Central memory CD8-positive, alpha-beta T cell (primary cell): ENCODE measurements around the gene COMMD10.
A peak's percentile ranks its signal among the peaks of the same experiment; 100 is the strongest.

Experiments used
- ATAC-seq: fragments of 150-1000 bp; cut with Tn5 transposase; replicated peaks from 2 replicates; pipeline ENCODE4 v1.10.0; 2022; ENCODE audit warnings: mild to moderate bottlenecking, moderate FRiP score, moderate number of reproducible peaks; ENCODE audit not compliant: poor library complexity, severe bottlenecking; ENCODE audit errors: extremely low read depth
- DNase-seq, 2 donors: peaks; one replicate each; pipeline ENCODE4 v3.0.0; 2021; ENCODE audit warnings: low spot score in 2 of 2
- H3K27ac Mint-ChIP-seq: one replicate; pipeline ENCODE4 v1.8.0; 2022; ENCODE audit warnings: low read depth, mild to moderate bottlenecking, moderate library complexity, mixed read lengths
- H3K27me3 Mint-ChIP-seq: one replicate; pipeline ENCODE4 v1.8.0; 2022; ENCODE audit warnings: mixed read lengths
- H3K36me3 Mint-ChIP-seq: one replicate; pipeline ENCODE4 v1.8.0; 2022; ENCODE audit warnings: mild to moderate bottlenecking, moderate library complexity, mixed read lengths; ENCODE audit not compliant: insufficient read depth
- H3K4me1 Mint-ChIP-seq: one replicate; pipeline ENCODE4 v1.8.0; 2022; ENCODE audit warnings: mixed read lengths
- H3K4me3 Mint-ChIP-seq: one replicate; pipeline ENCODE4 v1.8.0; 2022; ENCODE audit warnings: mild to moderate bottlenecking, moderate library complexity, mixed read lengths
- H3K9me3 Mint-ChIP-seq: one replicate; pipeline ENCODE4 v1.8.0; 2022; ENCODE audit warnings: mixed read lengths

Gene COMMD10

DNA sequence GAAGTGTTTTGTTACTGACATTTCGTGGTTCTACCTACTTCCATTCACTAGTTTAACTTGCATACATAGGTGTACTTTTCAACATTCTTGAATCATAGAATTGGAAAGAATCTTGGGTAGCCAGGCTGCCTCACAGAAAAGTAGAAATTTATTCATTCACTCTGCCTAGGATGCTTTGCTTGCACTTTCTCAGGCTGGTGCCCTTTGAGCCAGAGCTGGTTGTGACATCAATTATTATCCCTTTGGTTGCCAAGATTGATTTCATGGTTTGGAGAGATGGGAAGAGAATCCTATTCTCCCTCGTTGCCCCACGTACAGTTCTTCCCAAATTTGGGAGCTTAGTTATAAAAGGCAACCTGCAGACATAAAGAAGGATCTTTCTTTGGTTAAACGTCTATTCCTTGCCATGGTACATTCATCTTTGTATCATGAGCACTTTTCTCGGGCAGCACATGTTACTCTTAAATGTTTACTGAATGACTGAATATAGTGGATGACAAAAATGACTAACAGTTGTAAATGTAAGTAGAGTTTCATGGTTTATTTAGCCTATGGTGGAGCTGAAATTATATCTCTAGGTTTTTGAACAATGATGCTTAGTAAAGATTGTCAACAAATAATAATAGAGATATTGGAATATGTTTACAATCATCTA, 195.5 kb downstream of the COMMD10 start:
- Mint-ChIP-seq H3K4me3 (no peak overlapping the region), H3K4me1 (peaks cover 12% of the 10 kb centered on the region)
- DNase-seq = no peak

DNA sequence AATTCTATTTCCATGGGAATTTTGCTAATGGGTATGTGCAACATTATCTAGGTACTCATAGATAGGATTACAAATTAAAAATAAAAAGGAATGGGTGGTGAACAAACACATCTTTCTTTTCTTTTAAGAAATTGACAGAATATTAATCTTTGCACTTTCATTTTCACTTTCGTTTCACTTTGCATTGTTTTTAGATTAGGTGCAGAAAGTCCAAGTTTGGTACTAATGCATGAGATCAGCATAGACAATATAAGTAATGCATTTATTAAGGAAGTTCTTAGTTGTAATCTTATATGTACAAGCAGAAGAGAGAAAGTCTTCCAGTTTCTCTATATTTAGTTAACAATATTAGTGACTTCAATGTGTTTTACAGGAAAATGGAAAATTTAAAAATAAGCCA, 196.5 kb downstream of the COMMD10 start:
- H3K27me3 Mint-ChIP-seq = no peaks in the 10 kb centered on the region
- peak overlapping the region; percentile 50 for H3K4me3 Mint-ChIP-seq
- DNase-seq (no peak), ATAC-seq (no peak)
- H3K36me3 Mint-ChIP-seq = no peaks in the 10 kb centered on the region
- peaks cover 5% of the 10 kb centered on the region for H3K9me3 Mint-ChIP-seq
- H3K27ac Mint-ChIP-seq = peak overlapping the region; percentile 61
- H3K4me1 Mint-ChIP-seq = peaks cover 12% of the 10 kb centered on the region

More for the DNA sequence above, 195.5 kb downstream of the COMMD10 start:
- Mint-ChIP-seq H3K27ac (no peak overlapping the region), H3K9me3 (peaks cover 6% of the 10 kb centered on the region), H3K36me3 (no peaks in the 10 kb centered on the region), H3K27me3 (no peaks in the 10 kb centered on the region)
- ATAC-seq = no peak

DNA sequence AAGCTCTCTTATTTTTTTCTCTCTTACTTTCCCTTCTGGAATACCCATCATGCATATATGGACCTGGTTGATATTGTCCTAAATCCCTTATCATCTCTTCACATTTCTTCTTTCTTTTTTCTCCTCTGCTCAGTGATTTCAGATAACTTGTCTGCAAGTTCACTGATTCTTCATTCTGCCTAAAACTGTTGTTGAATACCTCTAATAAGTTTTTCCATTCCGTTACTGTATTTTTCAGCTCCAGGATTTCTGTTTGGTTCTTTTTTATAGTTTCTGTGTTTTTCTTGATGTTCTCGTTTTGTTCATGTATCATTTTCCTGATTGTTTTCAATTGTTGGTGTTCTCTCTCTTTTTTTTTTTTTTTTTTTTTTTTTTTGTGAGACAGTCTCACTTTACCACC, 203.7 kb downstream of the COMMD10 start:
- DNase-seq = no peak
- Mint-ChIP-seq H3K36me3 (peaks cover 12% of the 10 kb centered on the region), H3K4me1 (no peaks in the 10 kb centered on the region), H3K27ac (no peak overlapping the region), H3K27me3 (no peaks in the 10 kb centered on the region), H3K4me3 (no peak overlapping the region), H3K9me3 (peaks cover 13% of the 10 kb centered on the region)
- no peak for ATAC-seq

DNA sequence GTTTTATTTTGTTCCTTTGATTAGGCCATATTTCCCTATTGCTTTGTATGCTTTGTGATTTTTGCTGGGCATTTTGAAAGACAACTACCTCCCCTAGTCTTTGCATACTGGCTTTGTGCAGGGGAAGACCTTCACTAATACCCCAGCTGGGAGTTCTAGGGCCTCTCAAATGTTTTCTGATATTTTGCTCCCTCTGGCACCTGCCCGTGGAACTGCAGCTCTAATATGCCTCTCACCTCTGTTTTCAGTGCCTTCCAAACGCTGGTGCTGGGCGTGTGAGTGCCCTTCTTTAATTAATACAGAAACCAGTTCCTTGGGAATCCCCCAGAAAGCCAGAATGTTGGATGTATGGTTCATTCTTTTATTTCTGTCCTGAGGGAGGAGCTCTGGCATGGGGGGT, 204.5 kb downstream of the COMMD10 start:
- ATAC-seq (no peak), DNase-seq (no peak)
- Mint-ChIP-seq H3K27ac (no peak overlapping the region), H3K27me3 (no peaks in the 10 kb centered on the region), H3K4me1 (no peaks in the 10 kb centered on the region), H3K4me3 (no peak overlapping the region), H3K9me3 (peaks cover 13% of the 10 kb centered on the region), H3K36me3 (peaks cover 12% of the 10 kb centered on the region)

DNA sequence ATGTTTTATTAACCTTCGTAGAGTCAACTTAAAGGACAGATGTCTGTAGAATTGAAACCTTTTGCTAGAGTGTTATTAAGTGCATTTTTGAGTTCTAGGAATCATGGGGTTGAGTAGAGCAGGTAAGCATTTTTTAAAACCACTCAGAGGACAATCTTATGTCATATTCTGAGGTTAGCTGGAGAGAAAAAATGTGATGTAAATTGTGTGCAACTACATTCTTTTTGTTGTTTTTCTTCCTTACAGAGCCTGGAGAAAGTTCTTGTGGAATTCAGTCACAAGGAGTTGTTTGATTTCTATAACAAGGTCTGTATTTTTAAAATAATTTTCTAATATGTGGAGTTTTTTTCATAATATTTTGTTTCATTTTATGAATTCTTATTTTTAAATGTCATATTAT, 206.4 kb downstream of the COMMD10 start:
- H3K4me3 Mint-ChIP-seq = no peak overlapping the region
- no peaks in the 10 kb centered on the region for H3K27me3 Mint-ChIP-seq
- DNase-seq (no peak), ATAC-seq (no peak)
- H3K9me3 Mint-ChIP-seq = peaks cover 16% of the 10 kb centered on the region
- peaks cover 14% of the 10 kb centered on the region for H3K36me3 Mint-ChIP-seq
- H3K4me1 Mint-ChIP-seq = no peaks in the 10 kb centered on the region
- no peak overlapping the region for H3K27ac Mint-ChIP-seq

DNA sequence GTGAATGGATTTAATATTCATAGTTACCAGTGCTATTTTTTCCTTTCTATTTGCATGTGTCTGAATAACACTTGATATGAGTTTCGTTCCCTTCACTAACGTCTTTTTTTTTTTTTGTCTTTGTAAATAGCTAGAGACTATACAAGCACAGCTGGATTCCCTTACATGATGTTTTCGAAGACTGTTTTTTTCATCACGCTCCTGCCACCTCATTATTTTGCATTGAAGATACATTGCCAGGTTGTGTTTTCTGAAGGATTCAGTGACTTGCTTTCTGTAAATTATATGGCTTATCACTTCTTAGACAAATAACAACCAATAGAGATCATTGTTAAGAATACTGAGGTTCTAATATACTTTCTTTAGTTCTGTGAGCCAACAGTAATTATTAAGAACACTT, 207.5 kb downstream of the COMMD10 start:
- H3K9me3 Mint-ChIP-seq = peaks cover 19% of the 10 kb centered on the region
- DNase-seq = no peak
- no peaks in the 10 kb centered on the region for H3K27me3 Mint-ChIP-seq
- no peaks in the 10 kb centered on the region for H3K4me1 Mint-ChIP-seq
- no peak overlapping the region for H3K27ac Mint-ChIP-seq
- peaks cover 15% of the 10 kb centered on the region for H3K36me3 Mint-ChIP-seq
- no peak for ATAC-seq
- no peak overlapping the region for H3K4me3 Mint-ChIP-seq

DNA sequence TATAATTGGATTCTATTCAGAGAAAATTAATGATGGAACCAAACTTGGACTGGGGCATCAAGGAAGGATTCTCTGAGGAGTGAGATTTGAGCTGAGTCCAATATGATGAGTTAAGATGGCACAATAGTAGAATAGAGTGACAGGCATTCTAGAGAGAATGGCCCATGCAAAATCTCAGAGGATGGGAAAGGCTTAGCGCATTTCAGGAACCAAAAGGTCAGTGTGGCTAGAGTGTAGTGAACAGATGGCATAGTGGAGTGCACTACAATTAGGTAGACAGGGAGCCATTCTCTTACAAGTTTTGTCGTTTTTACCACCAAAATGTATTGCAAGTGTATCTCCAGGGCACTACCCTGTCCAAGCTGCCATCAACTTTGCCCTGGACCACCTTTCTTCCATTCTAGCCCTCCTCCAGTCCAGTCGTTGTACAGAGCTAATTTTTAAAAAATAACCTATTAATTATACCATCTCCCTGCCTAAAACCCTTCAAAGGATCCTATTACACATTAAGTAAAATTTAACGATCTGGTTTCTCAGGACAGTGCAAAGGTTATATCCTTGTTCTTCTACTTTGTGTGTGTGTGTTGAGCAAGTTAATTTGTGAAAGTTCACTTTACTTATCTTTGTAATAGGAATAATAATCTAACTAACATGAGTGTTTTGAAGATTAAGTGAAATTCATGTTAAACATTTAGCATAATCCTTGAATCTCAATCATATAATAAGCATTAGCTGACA, 211.7 kb downstream of the COMMD10 start:
- DNase-seq (no peak), ATAC-seq (no peak)
- Mint-ChIP-seq H3K27me3 (no peaks in the 10 kb centered on the region), H3K9me3 (peaks cover 7% of the 10 kb centered on the region), H3K36me3 (peaks cover 18% of the 10 kb centered on the region), H3K27ac (no peak overlapping the region), H3K4me1 (no peaks in the 10 kb centered on the region), H3K4me3 (no peak overlapping the region)

DNA sequence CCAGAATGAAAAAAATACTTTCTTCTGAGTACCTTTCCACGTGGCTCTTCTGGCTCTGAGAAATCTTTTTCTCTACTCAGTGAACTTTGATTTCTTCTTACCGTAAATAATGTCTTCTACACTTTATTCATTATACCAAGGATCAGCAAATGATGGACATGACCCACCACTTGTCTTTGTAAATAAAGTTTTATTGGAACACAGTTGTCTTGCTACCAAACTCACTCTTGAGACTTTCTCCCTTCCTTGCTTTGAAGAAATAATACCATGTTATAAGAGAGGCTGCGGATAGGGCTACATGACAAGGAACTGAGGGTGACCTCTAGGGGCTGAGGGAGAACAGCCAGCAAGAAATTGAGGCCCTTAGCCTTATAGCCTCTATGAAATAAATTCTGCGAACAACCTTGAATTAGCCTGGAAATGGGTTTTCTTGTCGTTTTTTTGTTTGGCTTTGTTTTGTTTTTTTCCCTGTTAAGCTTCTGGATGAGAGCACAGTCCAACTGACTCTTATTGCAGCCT, 212.5 kb downstream of the COMMD10 start:
- ATAC-seq = no peak
- no peaks in the 10 kb centered on the region for H3K4me1 Mint-ChIP-seq
- DNase-seq = no peak
- peaks cover 19% of the 10 kb centered on the region for H3K36me3 Mint-ChIP-seq
- H3K27me3 Mint-ChIP-seq = no peaks in the 10 kb centered on the region
- peaks cover 7% of the 10 kb centered on the region for H3K9me3 Mint-ChIP-seq
- no peak overlapping the region for H3K4me3 Mint-ChIP-seq
- no peak overlapping the region for H3K27ac Mint-ChIP-seq

DNA sequence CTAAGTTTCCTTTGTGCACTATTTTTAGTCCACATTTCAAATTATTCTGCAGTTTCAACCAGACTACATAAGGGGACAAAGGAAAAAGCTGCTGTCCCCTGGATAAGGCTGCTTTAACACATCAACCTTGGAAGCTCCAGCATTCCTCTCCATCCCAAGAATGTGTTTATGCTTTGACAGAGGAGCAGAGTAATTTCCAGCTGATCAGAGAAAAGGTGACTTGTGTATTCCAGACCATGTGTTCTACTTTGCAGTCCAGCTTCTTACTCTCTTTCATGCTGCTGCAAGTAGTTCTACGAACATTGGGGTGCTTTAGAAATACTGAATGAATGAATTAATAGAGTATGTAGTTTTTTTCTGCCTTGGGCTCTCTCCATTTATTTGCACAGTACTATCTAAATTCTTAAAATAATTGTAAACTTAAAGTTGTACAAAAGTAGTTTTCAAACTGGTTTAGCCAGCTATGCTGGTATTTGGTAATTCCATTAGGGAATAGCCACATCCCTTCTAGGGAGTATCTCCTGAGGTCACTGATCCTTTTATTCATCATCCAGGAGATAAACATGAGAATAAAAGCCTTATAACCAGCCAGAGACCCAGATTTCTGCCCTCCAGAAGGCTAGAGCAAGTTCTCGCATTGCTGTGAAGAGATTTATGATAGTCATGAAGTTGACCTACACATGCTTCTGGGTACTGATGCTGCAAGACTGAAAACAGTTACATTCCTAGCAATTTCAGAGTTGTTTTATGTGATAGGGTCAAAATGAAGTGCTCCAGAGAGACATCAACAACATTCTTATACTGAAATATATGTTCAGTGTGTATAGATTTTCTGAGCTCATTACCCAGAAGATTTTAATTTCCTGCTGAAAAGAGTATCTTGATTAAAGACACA, 215.2 kb downstream of the COMMD10 start:
- H3K9me3 Mint-ChIP-seq = peaks cover 15% of the 10 kb centered on the region
- H3K4me3 Mint-ChIP-seq = no peak overlapping the region
- H3K36me3 Mint-ChIP-seq = peaks cover 16% of the 10 kb centered on the region
- no peak for ATAC-seq
- DNase-seq = no peak
- no peak overlapping the region for H3K27ac Mint-ChIP-seq
- no peaks in the 10 kb centered on the region for H3K27me3 Mint-ChIP-seq
- no peaks in the 10 kb centered on the region for H3K4me1 Mint-ChIP-seq

DNA sequence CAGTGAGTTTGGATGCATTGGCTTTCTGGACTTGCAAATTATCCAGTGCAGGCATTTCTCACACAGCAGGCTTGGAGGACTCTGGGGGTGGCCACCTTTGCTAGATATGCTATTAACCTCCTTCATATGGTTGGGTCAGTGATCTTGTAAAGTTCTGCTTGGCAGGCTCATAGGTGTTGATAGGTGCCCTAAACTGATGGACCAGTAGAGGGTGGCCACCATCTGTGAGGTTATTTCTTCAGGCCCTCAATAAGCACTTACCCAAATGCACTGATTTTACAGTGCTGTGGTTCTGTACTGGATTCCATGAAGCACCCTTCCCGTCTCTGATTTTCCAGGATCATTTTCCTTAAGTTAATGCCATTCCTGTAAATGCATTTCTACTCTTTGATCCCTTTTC, 216.3 kb downstream of the COMMD10 start:
- H3K4me1 Mint-ChIP-seq = no peaks in the 10 kb centered on the region
- no peak overlapping the region for H3K27ac Mint-ChIP-seq
- H3K9me3 Mint-ChIP-seq = peaks cover 15% of the 10 kb centered on the region
- DNase-seq = no peak
- H3K36me3 Mint-ChIP-seq = peaks cover 18% of the 10 kb centered on the region
- ATAC-seq = no peak
- H3K4me3 Mint-ChIP-seq = no peak overlapping the region
- H3K27me3 Mint-ChIP-seq = no peaks in the 10 kb centered on the region

DNA sequence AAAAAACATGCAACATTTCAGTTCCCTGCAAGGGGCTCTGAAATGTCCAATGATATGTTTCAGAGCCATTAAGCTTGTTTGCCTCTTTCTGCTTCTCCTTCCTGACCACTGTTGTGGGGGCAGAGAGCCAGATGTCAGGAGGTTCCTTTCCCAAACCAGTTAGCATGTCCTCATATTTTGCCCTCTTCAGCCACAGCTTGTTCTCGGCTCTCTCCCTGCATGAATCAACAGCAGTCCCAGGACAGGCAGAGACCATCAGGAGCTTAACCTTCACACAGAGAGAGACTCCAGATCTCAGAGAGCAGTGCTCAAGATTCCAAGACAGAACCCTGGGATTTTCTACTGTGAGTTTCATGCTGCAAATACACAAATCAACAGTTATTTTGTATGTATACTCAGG, 218.5 kb downstream of the COMMD10 start:
- Mint-ChIP-seq H3K36me3 (peaks cover 14% of the 10 kb centered on the region), H3K27ac (no peak overlapping the region), H3K27me3 (no peaks in the 10 kb centered on the region)

DNA sequence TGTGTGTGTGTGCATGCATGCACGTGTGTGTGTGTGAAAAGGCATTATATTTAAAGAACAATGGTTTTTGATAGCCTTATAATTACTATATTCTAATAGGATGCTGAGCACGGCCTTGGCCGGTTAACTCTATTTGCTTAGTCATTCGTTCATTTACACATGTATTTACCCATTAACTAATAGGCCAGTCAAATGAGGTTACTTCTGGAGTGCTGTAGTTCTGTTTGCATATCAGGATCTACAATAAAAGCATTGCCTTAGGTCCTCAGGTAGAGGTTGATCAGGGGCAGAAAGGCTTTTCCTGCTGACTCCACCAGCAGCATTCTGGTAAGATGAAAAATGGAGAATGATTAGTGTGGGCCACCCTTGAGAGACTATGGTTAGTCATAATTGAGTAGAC, 219.0 kb downstream of the COMMD10 start:
- ATAC-seq (no peak), DNase-seq (no peak)
- Mint-ChIP-seq H3K27me3 (no peaks in the 10 kb centered on the region), H3K36me3 (peaks cover 14% of the 10 kb centered on the region), H3K4me1 (no peaks in the 10 kb centered on the region), H3K4me3 (no peak overlapping the region), H3K27ac (no peak overlapping the region), H3K9me3 (peaks cover 21% of the 10 kb centered on the region)

More for the DNA sequence above, 218.5 kb downstream of the COMMD10 start:
- H3K4me1 Mint-ChIP-seq = no peaks in the 10 kb centered on the region
- no peak for DNase-seq
- H3K4me3 Mint-ChIP-seq = no peak overlapping the region
- H3K9me3 Mint-ChIP-seq = peaks cover 21% of the 10 kb centered on the region
- no peak for ATAC-seq
